Tibial nerve (tissue), 4 donors: Measurements from ENCODE around the gene FOXRED2. TPM values are rescaled to one million over a fixed set of nuclear protein-coding genes. Genes with fewer than 3 reads are reported as not detected.
A peak's percentile ranks its signal among the peaks of the same experiment; 100 is the strongest.

ENCODE experiments used
- DNase-seq, 2 donors: peaks; one replicate each; pipeline ENCODE4 v3.0.0-alpha.2; 2019; ENCODE audit warnings: low spot score in 2 of 2
- H3K27ac ChIP-seq, 4 donors: fragments of 200-600 bp; sonication (generic) in 3 of 4; one replicate each; pipeline ENCODE4 v1.5.1; 2017 to 2019; ENCODE audit warnings: mild to moderate bottlenecking in 1 of 4
- H3K27me3 ChIP-seq, 2 donors: fragments of 200-600 bp; sonication (generic) in 1 of 2; one replicate each; pipeline versions ENCODE4 v1.5.1 to v1.6.0; 2017 to 2019
- H3K36me3 ChIP-seq, 3 donors: fragments of 200-600 bp; sonication (generic); one replicate each; pipeline ENCODE4 v1.5.1; 2018 to 2019
- H3K4me1 ChIP-seq, 4 donors: fragments of 200-600 bp; sonication (generic) in 3 of 4; one replicate each; pipeline ENCODE4 v1.5.1; 2017 to 2019
- H3K4me3 ChIP-seq, 4 donors: fragments of 200-600 bp; sonication (generic) in 3 of 4; one replicate each; pipeline ENCODE4 v1.5.1; 2017 to 2019; ENCODE audit warnings: mild to moderate bottlenecking in 1 of 4, moderate library complexity in 1 of 4
- H3K9me3 ChIP-seq, 4 donors: fragments of 200-600 bp; sonication (generic) in 3 of 4; one replicate each; pipeline ENCODE4 v1.5.1; 2017 to 2019
- EP300 ChIP-seq, 2 donors: sonication (generic); formaldehyde crosslinking; IDR thresholded peaks; one replicate each; pipeline ENCODE4 v1.6.1; 2017; ENCODE audit warnings: antibody characterized with exemption in 2 of 2, mild to moderate bottlenecking in 1 of 2
- POLR2A ChIP-seq, 2 donors: fragments of 450-650 bp; IDR thresholded peaks; one replicate each; pipeline ENCODE4 v1.6.1; 2017; ENCODE audit warnings: antibody characterized with exemption in 2 of 2, mild to moderate bottlenecking in 2 of 2, moderate library complexity in 2 of 2
- WGBS, 2 donors: methylation state at CpG; one replicate each; pipeline ENCODE4 v1.1.5; 2018; 5-methylcytosine and 5-hydroxymethylcytosine counted together
- total RNA-seq, 4 donors: library from RNA; depleted of rRNA; stranded (reverse); fragments of >200 nt; gene quantifications; one replicate each; pipeline ENCODE4 v1.1.0, GENCODE V29; 2016
- TF ChIP-seq, protein P1 (sequence below), 5 experiments: fragments of 200-600 bp in 3 of 5; fragments of 450-650 bp in 2 of 5; sonication (generic) in 3 of 5; IDR thresholded peaks; one replicate each; pipeline ENCODE4 v1.5.1; 2016 to 2019; ENCODE audit warnings: antibody characterized with exemption in 5 of 5, mild to moderate bottlenecking in 3 of 5, moderate library complexity in 2 of 5

FOXRED2 gene
- total RNA-seq, 4 donors from 2014 or later, result 3.1 to 13.7 (median 13.1) TPM

GRCh38 chr22:36461665-36462649 is 44.9 kb downstream of the FOXRED2 start:
- Histone ChIP-seq H3K4me1 (peaks cover 0 to 40% (median 3%) of the 10 kb centered on the region in 4 donors), H3K27me3 (no peaks in the 10 kb centered on the region), H3K36me3 (peaks cover 0 to 15% (median 3%) of the 10 kb centered on the region in 3 donors), H3K9me3 (no peaks in the 10 kb centered on the region), H3K27ac (peak overlapping the region in 1 of 4 donors; percentile 39), H3K4me3 (no peak overlapping the region)
- no peak for TF ChIP-seq POLR2A (IDR thresholded peaks at IDR 0.05)
- TF ChIP-seq, protein P1, sequence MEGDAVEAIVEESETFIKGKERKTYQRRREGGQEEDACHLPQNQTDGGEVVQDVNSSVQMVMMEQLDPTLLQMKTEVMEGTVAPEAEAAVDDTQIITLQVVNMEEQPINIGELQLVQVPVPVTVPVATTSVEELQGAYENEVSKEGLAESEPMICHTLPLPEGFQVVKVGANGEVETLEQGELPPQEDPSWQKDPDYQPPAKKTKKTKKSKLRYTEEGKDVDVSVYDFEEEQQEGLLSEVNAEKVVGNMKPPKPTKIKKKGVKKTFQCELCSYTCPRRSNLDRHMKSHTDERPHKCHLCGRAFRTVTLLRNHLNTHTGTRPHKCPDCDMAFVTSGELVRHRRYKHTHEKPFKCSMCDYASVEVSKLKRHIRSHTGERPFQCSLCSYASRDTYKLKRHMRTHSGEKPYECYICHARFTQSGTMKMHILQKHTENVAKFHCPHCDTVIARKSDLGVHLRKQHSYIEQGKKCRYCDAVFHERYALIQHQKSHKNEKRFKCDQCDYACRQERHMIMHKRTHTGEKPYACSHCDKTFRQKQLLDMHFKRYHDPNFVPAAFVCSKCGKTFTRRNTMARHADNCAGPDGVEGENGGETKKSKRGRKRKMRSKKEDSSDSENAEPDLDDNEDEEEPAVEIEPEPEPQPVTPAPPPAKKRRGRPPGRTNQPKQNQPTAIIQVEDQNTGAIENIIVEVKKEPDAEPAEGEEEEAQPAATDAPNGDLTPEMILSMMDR (IDR thresholded peaks at IDR 0.05), result no peak
- TF ChIP-seq EP300 (IDR thresholded peaks at IDR 0.05), result no peak
- no peak for DNase-seq
- 65 to 66% methylated on average over 15 to 16 of the region's 16 CpGs for WGBS, 2 donors

DNA sequence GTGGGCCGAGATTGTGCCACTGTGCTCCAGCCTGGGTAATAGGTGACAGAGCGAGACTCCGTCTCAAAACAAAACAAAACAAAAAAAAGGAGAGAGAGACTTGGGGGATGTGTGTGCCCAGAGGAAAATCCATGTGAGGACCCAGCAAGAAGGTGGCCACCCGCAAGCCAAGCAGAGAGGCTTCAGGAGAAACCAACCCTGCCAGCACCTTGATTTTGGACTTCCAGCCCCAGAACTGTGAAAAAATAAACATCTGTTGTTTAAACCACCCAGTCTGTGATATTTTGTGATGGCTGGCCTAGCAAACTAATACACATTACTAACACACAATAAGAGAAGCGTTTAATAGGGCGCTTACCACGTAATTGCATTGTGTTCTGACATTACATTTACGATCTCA is 46.6 kb downstream of the FOXRED2 start:
- Histone ChIP-seq H3K27me3 (no peaks in the 10 kb centered on the region), H3K4me1 (peaks cover 0 to 31% (median 6%) of the 10 kb centered on the region in 4 donors), H3K4me3 (no peak overlapping the region), H3K9me3 (no peaks in the 10 kb centered on the region), H3K27ac (no peak overlapping the region), H3K36me3 (no peaks in the 10 kb centered on the region)
- 96 to 97% methylated on average over 8 of the region's 8 CpGs for WGBS, 2 donors
- TF ChIP-seq EP300 (IDR thresholded peaks at IDR 0.05) (no peak), POLR2A (IDR thresholded peaks at IDR 0.05) (no peak)
- TF ChIP-seq, protein P1 (IDR thresholded peaks at IDR 0.05), result no peak
- DNase-seq, result no peak

DNA sequence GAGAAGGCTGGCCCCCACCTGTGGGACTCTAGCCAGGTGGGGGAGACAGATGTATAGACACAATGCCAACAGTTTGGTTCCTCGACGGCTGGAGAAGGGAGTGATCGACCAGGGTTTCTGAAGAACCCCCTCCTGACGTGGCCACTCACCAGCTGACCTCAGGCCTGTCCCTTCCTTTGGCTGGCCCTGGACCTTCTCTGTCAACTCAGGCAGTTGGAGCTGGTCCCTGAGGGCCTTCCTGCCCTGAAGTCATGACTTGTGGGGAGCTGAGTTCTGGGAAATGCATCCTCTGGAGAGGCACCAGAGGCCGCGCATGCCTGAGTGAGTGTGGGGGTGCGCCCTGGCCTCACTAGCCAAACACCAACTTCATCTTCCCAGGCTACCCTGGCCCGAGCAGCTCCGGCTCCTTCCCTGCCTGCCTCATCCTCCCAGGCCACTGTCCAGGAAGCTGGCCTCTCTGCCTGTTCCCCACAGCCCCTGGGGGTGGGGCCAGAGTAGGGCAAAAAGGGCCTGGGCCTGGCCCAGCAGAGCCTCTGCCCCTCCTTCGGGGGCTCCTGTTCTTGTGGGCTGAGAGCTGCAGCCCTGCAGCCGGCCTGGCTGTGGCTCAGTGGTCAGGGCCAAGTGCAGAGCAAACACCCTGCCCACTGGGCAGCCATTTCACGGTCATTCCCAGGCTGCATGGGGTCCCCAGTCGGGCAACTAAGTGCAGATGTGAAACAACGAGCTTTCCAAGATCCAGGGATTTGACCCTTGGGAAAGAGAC is 49.0 kb downstream of the FOXRED2 start:
- peaks cover 0 to 30% (median 7%) of the 10 kb centered on the region in 4 donors for H3K4me1 ChIP-seq
- DNase-seq, result no peak
- H3K4me3 ChIP-seq, result no peak overlapping the region
- H3K9me3 ChIP-seq, result no peaks in the 10 kb centered on the region
- 43% methylated on average over 13 to 14 of the region's 14 CpGs for WGBS, 2 donors
- H3K36me3 ChIP-seq, result no peaks in the 10 kb centered on the region
- TF ChIP-seq POLR2A (IDR thresholded peaks at IDR 0.05) (no peak), EP300 (IDR thresholded peaks at IDR 0.05) (peak in 1 of 2 donors; percentile 65)
- TF ChIP-seq, protein P1 (IDR thresholded peaks at IDR 0.05), result no peak
- peak overlapping the region; percentile 33 to 79 (median 64) for H3K27ac ChIP-seq
- H3K27me3 ChIP-seq, result no peaks in the 10 kb centered on the region

DNA sequence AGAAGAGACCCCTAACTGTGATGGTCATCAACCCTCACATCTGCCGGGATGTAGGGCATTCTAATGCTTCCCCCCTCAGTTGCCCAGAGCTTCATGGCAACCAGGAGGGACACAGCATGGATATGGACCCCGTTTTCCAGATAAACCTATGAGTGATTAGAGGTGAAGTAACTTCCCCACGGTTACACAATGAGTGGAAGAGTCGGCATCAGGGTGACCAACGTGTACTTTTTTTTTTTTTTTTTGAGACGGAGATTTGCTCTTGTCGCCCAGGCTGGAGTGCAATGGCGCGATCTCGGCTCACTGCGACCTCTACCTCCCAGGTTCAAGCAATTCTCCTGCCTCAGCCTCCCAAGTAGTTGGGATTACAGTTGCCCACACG is 50.4 kb downstream of the FOXRED2 start:
- Histone ChIP-seq H3K9me3 (no peaks in the 10 kb centered on the region), H3K4me3 (no peak overlapping the region), H3K27ac (peak overlapping the region in 2 of 4 donors; percentile 17 to 41), H3K36me3 (no peaks in the 10 kb centered on the region), H3K27me3 (no peaks in the 10 kb centered on the region), H3K4me1 (peaks cover 0 to 44% (median 14%) of the 10 kb centered on the region in 4 donors)
- TF ChIP-seq EP300 (IDR thresholded peaks at IDR 0.05) (no peak), POLR2A (IDR thresholded peaks at IDR 0.05) (no peak)
- DNase-seq, result no peak
- 82 to 88% methylated on average over 12 of the region's 12 CpGs for WGBS, 2 donors

- Histone ChIP-seq H3K9me3 (no peaks in the 10 kb centered on the region), H3K27me3 (no peaks in the 10 kb centered on the region), H3K4me3 (peak overlapping the region in 3 of 4 donors; percentile 36 to 55 (median 54)), H3K36me3 (no peaks in the 10 kb centered on the region), H3K4me1 (peaks cover 0 to 47% (median 18%) of the 10 kb centered on the region in 4 donors), H3K27ac (peak overlapping the region; percentile 71 to 92 (median 78))
- DNase-seq, result no peak
- WGBS, 2 donors, result 67 to 72% methylated on average over 21 of the region's 21 CpGs
- TF ChIP-seq EP300 (IDR thresholded peaks at IDR 0.05), result no peak
- TF ChIP-seq, protein P1 (IDR thresholded peaks at IDR 0.05), result no peak
- TF ChIP-seq POLR2A (IDR thresholded peaks at IDR 0.05), result no peak
These were observed 51.0 kb downstream of the FOXRED2 start for GRCh38 chr22:36455571-36456463.
